ENCODE data around the gene SASH1. TPM values are rescaled to one million over a fixed set of nuclear protein-coding genes. Genes with fewer than 3 reads are reported as not detected.

The SASH1 gene
- total and polyA plus RNA-seq, 9 donors: 8.6 to 35.2 (median 18.2) TPM

DNA sequence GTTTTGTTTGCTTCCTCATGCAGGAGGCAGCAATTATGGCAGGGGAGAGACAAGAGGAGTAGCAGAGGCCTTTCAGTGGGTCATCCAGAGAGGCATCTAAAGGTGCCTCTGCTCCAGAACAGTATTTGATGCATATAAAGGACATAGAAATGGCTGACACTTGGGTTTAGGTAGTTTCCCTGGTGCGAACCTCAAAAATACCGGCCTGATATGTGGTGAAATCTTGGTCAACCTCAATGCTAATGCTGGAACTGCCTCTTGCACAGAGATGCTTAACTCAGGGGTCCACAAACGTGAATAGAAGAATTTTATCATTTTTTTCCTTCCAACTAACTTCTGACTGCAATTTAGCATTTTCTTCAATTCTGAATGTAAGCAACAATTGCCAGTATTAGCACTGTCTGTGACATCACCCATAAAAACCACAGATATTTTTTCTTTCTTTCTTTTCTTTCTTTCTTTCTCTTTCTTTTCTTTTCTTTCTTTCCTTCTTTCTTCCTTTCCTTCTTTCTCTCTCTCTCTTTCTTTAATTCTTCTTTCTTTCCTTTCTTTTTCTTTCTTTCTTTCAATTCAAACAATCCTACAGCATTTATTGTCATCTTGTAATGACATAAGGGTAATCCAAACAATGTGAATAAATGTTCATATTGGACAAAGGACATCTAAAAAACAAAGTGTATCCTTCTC lies 224.2 kb downstream of the SASH1 start:
- Histone ChIP-seq H3K27ac (no peak overlapping the region), H3K4me1 (ENCODE audit: insufficient read depth) (no peaks in the 10 kb centered on the region), H3K4me3 (no peak overlapping the region), H3K36me3 (no peaks in the 10 kb centered on the region), H3K27me3 (no peaks in the 10 kb centered on the region), H3K9me3 (no peaks in the 10 kb centered on the region)
- TF ChIP-seq EP300 (IDR thresholded peaks at IDR 0.05) (no peak), POLR2A (IDR thresholded peaks at IDR 0.05) (no peak)
- TF ChIP-seq, protein P1, sequence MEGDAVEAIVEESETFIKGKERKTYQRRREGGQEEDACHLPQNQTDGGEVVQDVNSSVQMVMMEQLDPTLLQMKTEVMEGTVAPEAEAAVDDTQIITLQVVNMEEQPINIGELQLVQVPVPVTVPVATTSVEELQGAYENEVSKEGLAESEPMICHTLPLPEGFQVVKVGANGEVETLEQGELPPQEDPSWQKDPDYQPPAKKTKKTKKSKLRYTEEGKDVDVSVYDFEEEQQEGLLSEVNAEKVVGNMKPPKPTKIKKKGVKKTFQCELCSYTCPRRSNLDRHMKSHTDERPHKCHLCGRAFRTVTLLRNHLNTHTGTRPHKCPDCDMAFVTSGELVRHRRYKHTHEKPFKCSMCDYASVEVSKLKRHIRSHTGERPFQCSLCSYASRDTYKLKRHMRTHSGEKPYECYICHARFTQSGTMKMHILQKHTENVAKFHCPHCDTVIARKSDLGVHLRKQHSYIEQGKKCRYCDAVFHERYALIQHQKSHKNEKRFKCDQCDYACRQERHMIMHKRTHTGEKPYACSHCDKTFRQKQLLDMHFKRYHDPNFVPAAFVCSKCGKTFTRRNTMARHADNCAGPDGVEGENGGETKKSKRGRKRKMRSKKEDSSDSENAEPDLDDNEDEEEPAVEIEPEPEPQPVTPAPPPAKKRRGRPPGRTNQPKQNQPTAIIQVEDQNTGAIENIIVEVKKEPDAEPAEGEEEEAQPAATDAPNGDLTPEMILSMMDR (IDR thresholded peaks at IDR 0.05): no peak
- WGBS, 3 donors: 81 to 87% (median 87%) methylated on average over 3 of the region's 3 CpGs
- intact Hi-C loops (cut with DNase I): loop anchor here in 2 of 4 donors (10.0 kb wide), 2 partner anchors 458 to 948 kb away; no protein-coding TSS in a partner anchor
- DNase-seq: no peak

DNA sequence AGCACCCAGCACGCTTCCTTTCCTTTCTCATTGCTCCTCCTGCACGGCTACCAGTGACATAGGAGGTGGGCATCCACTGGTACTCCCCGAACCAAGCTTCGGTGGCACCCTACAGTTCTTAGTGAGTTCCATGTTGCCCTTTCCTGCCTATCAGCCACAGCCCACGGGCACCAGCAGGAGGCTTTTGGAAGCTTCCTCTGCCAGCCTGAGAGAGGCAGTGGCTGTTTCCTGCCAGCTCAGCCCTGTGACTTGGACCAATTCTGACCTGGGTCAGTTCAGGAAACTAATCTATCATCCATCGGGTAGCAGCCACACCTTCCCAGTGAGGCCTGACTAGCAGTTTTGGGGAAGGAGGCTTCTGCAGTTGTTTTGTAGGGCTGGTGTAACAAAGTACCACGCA lies 227.8 kb downstream of the SASH1 start:
- WGBS, 3 donors: 79 to 86% (median 82%) methylated on average over 7 of the region's 7 CpGs
- Histone ChIP-seq H3K4me3 (no peak overlapping the region), H3K9me3 (no peaks in the 10 kb centered on the region), H3K27me3 (no peaks in the 10 kb centered on the region), H3K36me3 (no peaks in the 10 kb centered on the region), H3K27ac (no peak overlapping the region), H3K4me1 (ENCODE audit: insufficient read depth) (no peaks in the 10 kb centered on the region)
- intact Hi-C loops (cut with DNase I): loop anchor here in 3 of 4 donors (10.0 kb wide), 3 partner anchors 374 to 454 kb away; no protein-coding TSS in a partner anchor
- DNase-seq: no peak
- no peak for TF ChIP-seq POLR2A (IDR thresholded peaks at IDR 0.05)
- TF ChIP-seq EP300 (IDR thresholded peaks at IDR 0.05): no peak
- TF ChIP-seq, protein P1 (IDR thresholded peaks at IDR 0.05): no peak

DNA sequence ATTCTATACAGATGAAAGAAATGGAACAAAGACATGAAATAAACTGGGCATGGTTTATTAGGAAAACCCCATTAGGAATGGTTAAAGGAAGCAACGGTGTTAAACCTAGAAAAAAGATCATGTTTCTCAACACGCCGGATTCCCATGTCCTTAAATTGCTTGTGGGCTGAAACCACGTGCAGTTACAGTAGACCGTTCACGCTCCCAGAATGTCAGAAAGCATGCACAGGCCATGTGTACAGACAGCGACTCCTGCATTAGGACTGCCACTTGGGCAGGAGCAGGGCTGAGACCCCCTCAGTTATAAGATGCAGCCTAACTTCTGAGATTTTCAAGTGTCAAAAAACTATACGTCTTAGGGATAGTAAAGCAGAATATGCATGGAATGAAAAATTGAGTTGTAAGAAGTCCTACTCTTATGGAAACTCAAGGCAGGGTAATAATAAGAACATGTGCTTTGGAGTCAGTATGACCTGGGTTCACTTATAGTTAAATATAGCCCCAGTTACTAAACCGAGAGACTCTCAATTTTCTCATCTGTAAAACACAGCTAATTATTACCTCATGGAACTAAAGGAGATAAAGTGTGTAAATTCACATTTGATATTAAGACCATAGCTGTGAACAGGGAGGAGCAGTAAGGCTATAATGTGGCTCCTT lies 230.2 kb downstream of the SASH1 start:
- H3K36me3 ChIP-seq: no peaks in the 10 kb centered on the region
- WGBS, 3 donors: 75 to 81% (median 80%) methylated on average over 9 of the region's 9 CpGs
- no peak overlapping the region for H3K4me3 ChIP-seq
- no peaks in the 10 kb centered on the region for H3K4me1 ChIP-seq (ENCODE audit: insufficient read depth)
- no peaks in the 10 kb centered on the region for H3K9me3 ChIP-seq
- H3K27me3 ChIP-seq: no peaks in the 10 kb centered on the region
- H3K27ac ChIP-seq: no peak overlapping the region
- DNase-seq: no peak
- intact Hi-C loops (cut with DNase I): loop anchor here in 3 of 4 donors (10.0 kb wide), 3 partner anchors 372 to 452 kb away; no protein-coding TSS in a partner anchor
- TF ChIP-seq, protein P1 (IDR thresholded peaks at IDR 0.05): no peak
- no peak for TF ChIP-seq EP300 (IDR thresholded peaks at IDR 0.05)
- no peak for TF ChIP-seq POLR2A (IDR thresholded peaks at IDR 0.05)

DNA sequence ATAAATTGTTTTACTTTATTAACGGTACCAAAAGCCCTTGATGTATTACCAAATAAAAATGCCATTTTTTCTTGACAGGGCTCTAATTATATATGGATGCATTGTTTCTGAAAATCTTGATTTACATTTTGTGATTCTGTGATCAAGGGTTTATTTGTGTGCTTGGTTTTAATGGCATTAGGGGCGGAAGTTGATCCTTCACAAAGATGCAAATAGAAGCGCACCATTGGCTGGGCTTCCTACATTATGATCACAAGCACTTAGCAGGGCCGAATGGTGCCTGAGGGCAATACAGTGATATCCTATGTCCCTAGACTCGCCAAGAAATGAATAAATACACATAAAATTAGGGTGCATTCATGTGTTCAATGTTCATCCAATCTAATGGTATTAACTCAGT lies 231.3 kb downstream of the SASH1 start:
- DNase-seq: no peak
- intact Hi-C loops (cut with DNase I): loop anchor here in 3 of 4 donors (10.0 kb wide), 3 partner anchors 371 to 451 kb away; no protein-coding TSS in a partner anchor
- whole genome bisulfite sequencing, 3 donors: 85 to 88% (median 87%) methylated on average over 5 of the region's 5 CpGs
- no peaks in the 10 kb centered on the region for H3K36me3 ChIP-seq
- no peak overlapping the region for H3K27ac ChIP-seq
- no peak overlapping the region for H3K4me3 ChIP-seq
- no peaks in the 10 kb centered on the region for H3K27me3 ChIP-seq
- no peaks in the 10 kb centered on the region for H3K9me3 ChIP-seq
- TF ChIP-seq, protein P1 (IDR thresholded peaks at IDR 0.05): no peak
- TF ChIP-seq EP300 (IDR thresholded peaks at IDR 0.05): no peak
- no peak for TF ChIP-seq POLR2A (IDR thresholded peaks at IDR 0.05)
- H3K4me1 ChIP-seq (ENCODE audit: insufficient read depth): no peaks in the 10 kb centered on the region

Data from ovary (tissue), 9 donors.